Activated naive CD8-positive, alpha-beta T cell treated with anti-CD3 and anti-CD28 coated beads, Interleukin-2, amount 10 ng/mL, durations not matched to agents 7 days and 5 days (primary cell): ENCODE results near the gene DMTF1. TPM values are rescaled to one million over a fixed set of nuclear protein-coding genes. Genes with fewer than 3 reads are reported as not detected.
"Not testable (repeated sequence)": the region's sequence is repeated elsewhere in the genome, so short reads cannot be mapped to it uniquely, and the experiment has no call there.

Experiments used
- ATAC-seq: fragments of 150-1000 bp; cut with Tn5 transposase; one replicate; pipeline ENCODE4 v1.10.0; 2021; ENCODE audit warnings: low read depth, moderate library complexity
- POLR2A ChIA-PET: fragments of 350-600 bp; sonication (Branson Sonifier 250); formaldehyde crosslinking; loops from one replicate; lab custom pipeline; 2021; ENCODE audit warnings: antibody characterized with exemption; lab: Charles Lee
- DNase-seq: peaks from one replicate; pipeline ENCODE4 v3.0.0; 2021
- H3K27ac Mint-ChIP-seq: one replicate; pipeline ENCODE4 v1.8.0; 2022; ENCODE audit warnings: mild to moderate bottlenecking, mixed read lengths
- H3K27me3 Mint-ChIP-seq: one replicate; pipeline ENCODE4 v1.8.0; 2022; ENCODE audit warnings: mild to moderate bottlenecking, moderate library complexity, mixed read lengths
- H3K36me3 Mint-ChIP-seq: one replicate; pipeline ENCODE4 v1.8.0; 2021; ENCODE audit warnings: mild to moderate bottlenecking, mixed read lengths
- H3K4me1 Mint-ChIP-seq: one replicate; pipeline ENCODE4 v1.8.0; 2021; ENCODE audit warnings: mixed read lengths
- H3K4me3 Mint-ChIP-seq: one replicate; pipeline ENCODE4 v1.8.0; 2022; ENCODE audit warnings: mild to moderate bottlenecking, moderate library complexity, mixed read lengths
- H3K9me3 Mint-ChIP-seq: one replicate; pipeline ENCODE4 v1.8.0; 2021; ENCODE audit warnings: mixed read lengths
- total RNA-seq, 2 experiments: library from RNA; stranded (reverse); gene quantifications; one replicate each; pipeline ENCODE4 v1.2.3, GENCODE V29; 2021

Gene DMTF1, protein sequence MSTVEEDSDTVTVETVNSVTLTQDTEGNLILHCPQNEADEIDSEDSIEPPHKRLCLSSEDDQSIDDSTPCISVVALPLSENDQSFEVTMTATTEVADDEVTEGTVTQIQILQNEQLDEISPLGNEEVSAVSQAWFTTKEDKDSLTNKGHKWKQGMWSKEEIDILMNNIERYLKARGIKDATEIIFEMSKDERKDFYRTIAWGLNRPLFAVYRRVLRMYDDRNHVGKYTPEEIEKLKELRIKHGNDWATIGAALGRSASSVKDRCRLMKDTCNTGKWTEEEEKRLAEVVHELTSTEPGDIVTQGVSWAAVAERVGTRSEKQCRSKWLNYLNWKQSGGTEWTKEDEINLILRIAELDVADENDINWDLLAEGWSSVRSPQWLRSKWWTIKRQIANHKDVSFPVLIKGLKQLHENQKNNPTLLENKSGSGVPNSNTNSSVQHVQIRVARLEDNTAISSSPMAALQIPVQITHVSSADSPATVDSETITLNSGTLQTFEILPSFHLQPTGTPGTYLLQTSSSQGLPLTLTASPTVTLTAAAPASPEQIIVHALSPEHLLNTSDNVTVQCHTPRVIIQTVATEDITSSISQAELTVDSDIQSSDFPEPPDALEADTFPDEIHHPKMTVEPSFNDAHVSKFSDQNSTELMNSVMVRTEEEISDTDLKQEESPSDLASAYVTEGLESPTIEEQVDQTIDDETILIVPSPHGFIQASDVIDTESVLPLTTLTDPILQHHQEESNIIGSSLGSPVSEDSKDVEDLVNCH
- 100 to 1,000 TPM; 131 to 137 TPM for total RNA-seq

DNA sequence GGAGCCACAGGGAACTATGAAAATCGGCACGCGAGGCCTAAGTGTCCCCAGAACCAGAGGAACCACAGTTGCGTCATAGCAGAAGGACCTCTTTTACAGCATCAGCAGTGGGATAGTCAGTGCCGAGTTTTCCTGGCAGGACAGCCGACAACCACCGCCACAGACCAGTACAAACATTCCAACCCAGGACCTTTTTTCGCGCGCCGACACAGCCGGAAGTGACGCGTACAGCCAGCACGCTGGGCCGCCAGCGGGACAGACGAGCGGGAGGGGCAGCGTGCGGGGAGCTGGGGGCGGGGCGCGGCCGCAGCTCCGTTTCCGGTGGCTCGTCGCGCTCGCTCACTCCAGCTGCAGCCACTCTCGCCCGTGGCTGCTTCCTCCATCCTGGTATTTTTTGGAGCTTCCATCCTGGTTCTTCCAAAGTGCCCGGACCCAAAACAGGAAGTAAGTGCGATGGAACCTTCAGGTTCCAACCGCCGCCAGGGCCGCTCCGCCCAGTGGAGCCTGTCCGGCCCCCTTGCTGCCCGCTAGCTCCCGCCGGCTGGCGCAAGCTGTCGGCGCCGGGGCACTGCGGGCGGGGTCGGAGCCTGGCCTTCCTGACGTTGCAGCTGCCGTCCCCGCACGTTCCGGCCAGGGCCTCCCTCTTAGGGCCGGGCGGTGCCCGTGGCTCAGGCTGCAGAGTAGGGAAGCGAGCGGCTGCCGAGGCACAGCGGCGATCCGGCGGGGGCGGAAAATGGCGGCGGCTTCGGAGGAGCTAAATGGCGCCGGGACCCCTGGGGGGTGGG, at the start of gene DMTF1:
TSS of gene DMTF1 (plus strand) at position 342 of the 785 bp plus-strand sequence. CDS start 12,489 bp downstream, outside the sequence.
- ATAC-seq (peak; percentile 86), DNase-seq (peak; percentile 87)
- Mint-ChIP-seq H3K27me3 (no peaks in the 10 kb centered on the region), H3K9me3 (no peaks in the 10 kb centered on the region), H3K27ac (peak within 1 kb of the TSS; percentile 92), H3K36me3 (peaks cover 16% of the 10 kb centered on the region), H3K4me3 (peak within 1 kb of the TSS; percentile 92), H3K4me1 (peaks cover 29% of the 10 kb centered on the region)
- POLR2A ChIA-PET, result interaction anchor here (0.7 to 3.8 kb wide), 14 partner anchors 8 to 1067 kb away, joined by 3 to 119 read pairs (median 4); partner anchors contain the start of genes ADAM22, CROT, ELAPOR2 and SRI

DNA sequence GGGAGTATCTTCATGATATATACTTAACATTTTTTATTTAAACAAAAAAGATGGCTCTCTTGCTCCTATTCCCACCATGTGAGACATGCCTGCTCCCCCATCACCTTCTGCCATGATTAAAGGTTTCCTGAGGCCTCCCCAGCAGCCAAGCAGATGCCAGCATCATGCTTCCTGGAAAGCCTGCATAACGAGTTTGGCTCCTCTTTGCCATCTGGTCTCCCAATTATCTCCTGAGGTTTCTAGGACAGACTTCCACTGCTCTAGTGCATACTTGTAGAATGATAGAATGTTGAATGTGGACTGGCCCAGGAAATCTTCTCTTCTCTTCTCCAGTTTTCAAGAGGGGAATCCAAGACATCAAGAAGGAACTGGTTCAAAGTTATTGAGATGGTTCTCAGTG, 46.9 kb upstream of the DMTF1 start:
- H3K27me3 Mint-ChIP-seq, result peaks cover 10% of the 10 kb centered on the region
- no peaks in the 10 kb centered on the region for H3K9me3 Mint-ChIP-seq
- H3K4me1 Mint-ChIP-seq, result no peaks in the 10 kb centered on the region
- no peaks in the 10 kb centered on the region for H3K36me3 Mint-ChIP-seq
- DNase-seq, result no peak
- ATAC-seq, result no peak
- no peak overlapping the region for H3K27ac Mint-ChIP-seq
- H3K4me3 Mint-ChIP-seq, result no peak overlapping the region
- POLR2A ChIA-PET, result no interaction called here

DNA sequence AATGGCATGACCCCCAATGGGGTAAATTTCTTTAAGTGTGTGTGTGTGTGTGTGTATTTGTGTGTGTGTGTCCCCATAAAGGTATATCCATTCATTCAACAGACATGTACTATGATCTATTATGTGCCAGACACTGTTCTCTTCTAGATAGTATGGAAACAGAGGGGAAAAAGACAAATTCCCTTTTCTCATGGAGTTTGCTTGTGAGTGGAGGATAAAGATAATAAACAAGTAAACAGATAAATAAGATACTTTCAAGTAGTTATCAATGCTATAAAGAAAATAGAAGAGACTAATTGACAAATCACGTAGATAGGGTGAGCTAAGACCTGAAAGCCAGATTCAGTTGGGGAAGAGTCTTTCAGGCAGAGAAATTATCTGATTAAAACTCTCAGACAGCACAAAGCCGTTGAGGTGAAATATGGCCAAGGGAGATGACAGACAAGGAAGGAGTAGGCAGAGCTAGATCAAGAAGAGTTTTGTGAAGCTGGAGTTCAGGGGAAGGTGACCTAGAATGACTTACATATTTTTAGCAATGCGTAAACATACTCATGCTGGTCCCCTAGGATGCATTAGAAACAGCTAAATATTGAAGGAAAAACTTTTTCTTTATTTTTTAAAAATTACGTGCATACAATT, 45.2 kb upstream of the DMTF1 start:
- Mint-ChIP-seq H3K27me3 (peaks cover 10% of the 10 kb centered on the region), H3K4me3 (no peak overlapping the region), H3K36me3 (no peaks in the 10 kb centered on the region), H3K4me1 (no peaks in the 10 kb centered on the region), H3K9me3 (no peaks in the 10 kb centered on the region), H3K27ac (no peak overlapping the region)
- no peak for ATAC-seq
- DNase-seq, result no peak
- POLR2A ChIA-PET, result no interaction called here

DNA sequence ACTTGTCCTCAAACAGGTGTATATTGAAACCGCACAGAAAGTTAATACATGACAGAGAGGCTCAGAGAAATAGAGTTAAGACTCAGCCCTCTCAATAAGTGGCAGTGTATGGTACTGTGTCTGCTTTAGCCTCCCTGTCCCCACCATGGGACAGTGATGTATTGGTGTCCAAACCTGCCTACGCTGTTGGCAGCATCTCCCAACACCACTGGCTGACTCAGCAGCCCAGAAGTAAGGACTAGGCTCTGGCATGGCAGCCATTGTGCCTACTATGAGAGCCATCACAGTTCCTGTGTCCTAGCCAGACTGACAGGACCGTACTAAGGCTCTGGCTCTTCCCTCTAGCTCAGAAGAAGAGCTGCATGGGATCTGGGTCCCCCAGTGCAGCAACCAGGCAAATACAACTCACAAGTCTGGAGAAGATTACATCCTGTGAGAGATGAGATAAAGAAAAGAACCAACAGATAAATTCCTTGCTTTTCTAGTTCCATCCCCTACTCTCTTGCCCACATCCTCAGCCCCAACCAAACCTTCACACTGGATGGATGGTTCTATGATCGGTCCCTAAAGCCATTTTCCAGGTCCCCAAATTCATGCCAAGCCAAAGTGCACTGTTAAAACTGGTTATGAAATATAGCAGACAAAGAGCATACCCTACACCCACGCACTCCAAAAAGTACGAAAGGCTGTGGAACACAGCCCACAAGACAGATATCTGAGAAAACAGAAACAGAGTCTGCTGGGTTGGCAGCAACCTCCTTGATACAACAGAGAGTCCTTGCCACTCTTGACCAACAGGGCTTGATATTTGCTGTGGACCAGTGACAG, 44.1 kb upstream of the DMTF1 start:
- no peaks in the 10 kb centered on the region for H3K4me1 Mint-ChIP-seq
- no peak overlapping the region for H3K4me3 Mint-ChIP-seq
- no peaks in the 10 kb centered on the region for H3K9me3 Mint-ChIP-seq
- POLR2A ChIA-PET, result no interaction called here
- peaks cover 10% of the 10 kb centered on the region for H3K27me3 Mint-ChIP-seq
- no peak overlapping the region for H3K27ac Mint-ChIP-seq
- no peak for DNase-seq
- no peaks in the 10 kb centered on the region for H3K36me3 Mint-ChIP-seq
- no peak for ATAC-seq

DNA sequence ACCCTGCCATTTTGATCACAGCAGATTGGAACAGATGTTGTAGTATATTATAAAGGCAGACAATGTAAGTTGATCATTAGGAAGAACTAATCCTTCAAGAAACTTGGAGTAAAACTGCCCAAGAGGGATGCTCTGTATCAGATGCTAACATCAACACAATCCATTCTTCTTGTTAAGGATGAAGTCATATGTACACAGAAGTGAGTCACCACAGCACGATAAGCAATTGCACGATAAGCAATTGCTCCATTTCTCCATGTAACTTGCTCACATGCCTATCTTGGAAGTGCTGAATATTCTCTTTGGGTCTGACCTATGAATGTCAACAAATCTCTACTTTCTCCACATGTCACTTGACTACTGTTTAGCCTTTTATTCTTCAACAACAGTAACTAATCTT, 41.5 kb upstream of the DMTF1 start:
- no peaks in the 10 kb centered on the region for H3K4me1 Mint-ChIP-seq
- POLR2A ChIA-PET, result no interaction called here
- H3K27ac Mint-ChIP-seq, result no peak overlapping the region

DNA sequence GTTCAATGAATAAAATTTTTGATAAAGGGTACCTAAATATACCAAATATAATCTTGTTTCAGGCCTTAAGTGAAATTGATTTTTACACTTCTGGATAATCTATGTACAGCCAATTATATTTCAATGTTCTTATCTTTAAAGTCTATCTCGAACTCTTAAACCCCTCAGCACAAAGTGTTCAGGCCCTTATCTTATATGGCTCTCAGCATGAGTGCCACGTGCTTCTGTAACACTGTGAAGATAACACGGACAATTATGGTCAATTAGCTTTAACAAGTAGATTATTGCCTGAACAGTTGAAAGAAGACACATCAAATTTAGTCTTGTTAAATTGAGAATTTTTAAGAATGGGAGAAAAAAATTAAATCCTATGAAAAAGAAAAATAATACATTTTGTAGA, 40.4 kb upstream of the DMTF1 start:
- H3K4me1 Mint-ChIP-seq, result no peaks in the 10 kb centered on the region
- POLR2A ChIA-PET, result no interaction called here
- H3K9me3 Mint-ChIP-seq, result peaks cover 3% of the 10 kb centered on the region
- H3K4me3 Mint-ChIP-seq, result no peak overlapping the region
- no peak for ATAC-seq
- no peaks in the 10 kb centered on the region for H3K36me3 Mint-ChIP-seq
- H3K27me3 Mint-ChIP-seq, result peaks cover 7% of the 10 kb centered on the region
- no peak overlapping the region for H3K27ac Mint-ChIP-seq
- no peak for DNase-seq

More for the DNA sequence above, 41.5 kb upstream of the DMTF1 start:
- Mint-ChIP-seq H3K4me3 (no peak overlapping the region), H3K9me3 (peaks cover 2% of the 10 kb centered on the region), H3K27me3 (peaks cover 7% of the 10 kb centered on the region), H3K36me3 (no peaks in the 10 kb centered on the region)
- ATAC-seq, result no peak
- DNase-seq, result no peak

DNA sequence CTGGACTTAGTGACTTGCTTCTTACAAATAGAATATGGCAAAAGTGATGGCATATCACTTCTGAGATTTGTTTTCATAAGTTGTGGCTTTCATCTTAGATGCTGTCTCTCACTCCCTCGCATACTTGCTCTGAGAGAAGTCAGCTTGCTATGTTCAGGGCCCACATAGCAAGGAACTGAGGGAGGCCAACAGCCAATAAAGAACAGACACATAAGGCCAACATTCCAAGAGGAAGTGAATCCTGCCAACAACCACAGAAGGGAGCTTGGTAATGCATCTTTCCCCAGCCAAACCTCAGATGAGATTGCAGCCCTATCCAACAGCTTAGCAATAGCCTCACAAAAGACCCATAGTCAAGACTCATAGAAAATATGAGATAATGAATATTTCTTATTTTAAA, 39.2 kb upstream of the DMTF1 start:
- H3K9me3 Mint-ChIP-seq, result peaks cover 3% of the 10 kb centered on the region
- POLR2A ChIA-PET, result no interaction called here
- ATAC-seq (no peak), DNase-seq (no peak)
- H3K27ac Mint-ChIP-seq, result no peak overlapping the region
- no peaks in the 10 kb centered on the region for H3K4me1 Mint-ChIP-seq
- no peak overlapping the region for H3K4me3 Mint-ChIP-seq
- no peaks in the 10 kb centered on the region for H3K36me3 Mint-ChIP-seq
- H3K27me3 Mint-ChIP-seq, result peaks cover 4% of the 10 kb centered on the region

DNA sequence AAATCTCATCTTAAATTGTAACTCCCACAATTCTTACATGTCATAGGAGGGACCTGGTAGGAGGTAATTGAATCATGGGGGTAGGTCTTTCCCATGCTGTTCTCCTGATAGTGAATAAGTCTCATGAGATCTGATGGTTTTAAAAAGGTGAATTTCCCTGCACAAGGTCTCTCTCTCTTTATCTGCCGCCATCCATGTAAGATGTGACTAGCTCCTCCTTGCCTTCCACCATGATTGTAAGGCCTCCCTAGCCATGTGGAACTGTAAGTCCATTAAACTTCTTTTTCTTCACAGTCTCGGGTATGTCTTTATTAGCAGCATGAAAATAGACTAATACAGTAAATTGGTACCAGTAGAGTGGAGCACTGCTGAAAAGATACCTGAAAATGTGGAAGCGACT, 38.3 kb upstream of the DMTF1 start:
- POLR2A ChIA-PET, H3K4me1 Mint-ChIP-seq, H3K4me3 Mint-ChIP-seq, ATAC-seq, H3K9me3 Mint-ChIP-seq, H3K27me3 Mint-ChIP-seq, H3K27ac Mint-ChIP-seq, DNase-seq, H3K36me3 Mint-ChIP-seq: not testable (repeated sequence)

DNA sequence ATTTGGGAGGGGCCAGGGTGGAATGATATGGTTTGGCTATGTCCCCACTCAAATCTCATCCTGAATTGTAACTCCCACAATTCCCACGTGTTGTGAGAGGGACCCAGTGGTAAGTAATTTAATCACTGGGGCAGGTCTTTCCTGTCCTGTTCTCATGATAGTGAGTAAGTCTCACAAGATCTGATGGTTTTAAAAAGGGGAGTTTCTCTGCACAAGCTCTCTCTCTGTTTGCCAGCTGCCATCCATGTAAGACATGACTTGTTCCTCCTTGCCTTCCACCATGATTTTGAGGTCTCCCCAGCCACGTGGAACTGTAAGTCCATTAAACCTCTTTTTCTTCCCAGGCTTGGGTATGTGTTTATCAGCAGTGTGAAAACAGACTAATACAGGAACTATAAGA, 36.5 kb upstream of the DMTF1 start:
- H3K36me3 Mint-ChIP-seq, ATAC-seq, H3K4me3 Mint-ChIP-seq, POLR2A ChIA-PET, H3K27ac Mint-ChIP-seq, DNase-seq, H3K27me3 Mint-ChIP-seq, H3K9me3 Mint-ChIP-seq, H3K4me1 Mint-ChIP-seq: not testable (repeated sequence)

DNA sequence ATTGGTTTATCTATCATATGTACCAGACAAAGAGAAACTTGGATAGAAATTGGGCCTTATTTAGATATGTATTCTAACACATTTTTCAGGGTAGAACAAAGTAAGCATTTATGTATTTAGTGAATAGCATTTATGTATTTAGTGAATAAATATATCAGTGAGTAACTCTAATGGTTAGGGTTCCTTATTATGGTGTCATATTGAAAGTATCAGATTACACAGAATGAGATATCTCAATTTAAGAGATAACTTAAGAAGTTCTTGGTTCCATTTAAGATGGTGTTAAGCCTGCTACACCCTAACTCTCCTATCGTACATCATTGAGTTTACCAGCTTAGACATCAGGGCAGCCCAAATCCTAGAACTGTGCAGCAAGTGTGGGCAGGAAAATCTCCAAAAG, 35.9 kb upstream of the DMTF1 start:
- POLR2A ChIA-PET, result no interaction called here
- Mint-ChIP-seq H3K36me3 (no peaks in the 10 kb centered on the region), H3K27me3 (no peaks in the 10 kb centered on the region), H3K4me3 (no peak overlapping the region), H3K4me1 (no peaks in the 10 kb centered on the region), H3K27ac (no peak overlapping the region), H3K9me3 (peaks cover 3% of the 10 kb centered on the region)
- ATAC-seq, result no peak
- no peak for DNase-seq

DNA sequence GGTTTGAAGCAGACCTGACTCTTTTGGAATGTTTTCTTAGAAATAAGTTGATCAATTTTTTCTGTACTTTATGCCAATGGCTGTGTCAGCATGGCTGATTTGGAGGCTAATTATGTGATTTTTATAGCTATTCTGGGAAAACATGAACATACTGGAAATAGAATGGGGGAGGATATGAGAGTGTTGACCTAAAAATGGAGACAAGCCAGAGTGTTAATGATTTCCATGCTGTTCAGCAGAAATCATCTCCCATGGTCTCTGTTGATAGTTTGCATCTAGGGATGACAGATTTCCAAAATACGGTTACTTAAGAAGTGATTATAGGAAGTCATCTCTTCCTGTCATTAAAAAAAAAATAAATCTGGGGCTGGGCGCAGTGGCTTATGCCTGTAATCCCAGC, 32.7 kb upstream of the DMTF1 start:
- Mint-ChIP-seq H3K4me3 (no peak overlapping the region), H3K36me3 (no peaks in the 10 kb centered on the region), H3K9me3 (peaks cover 1% of the 10 kb centered on the region), H3K27me3 (peaks cover 2% of the 10 kb centered on the region), H3K4me1 (no peaks in the 10 kb centered on the region), H3K27ac (no peak overlapping the region)
- DNase-seq (no peak), ATAC-seq (no peak)
- POLR2A ChIA-PET, result no interaction called here

DNA sequence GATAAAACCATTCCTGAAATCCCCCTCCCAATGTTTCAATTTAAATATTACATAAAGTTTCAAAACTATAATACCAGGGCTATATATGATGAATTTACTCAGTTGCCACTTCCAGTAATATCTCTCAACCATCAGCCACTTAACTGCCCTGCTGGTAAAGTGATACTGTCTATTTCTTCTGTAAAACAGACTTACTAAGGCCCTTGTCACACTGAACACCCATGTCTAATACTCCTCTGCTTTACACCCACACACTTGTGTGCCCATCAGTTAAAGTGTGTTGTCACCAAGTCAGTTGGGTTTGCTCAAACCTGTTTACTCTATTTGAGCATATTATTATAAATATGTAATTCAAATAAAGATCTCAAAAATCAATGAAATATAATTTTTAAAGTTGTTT, 29.1 kb upstream of the DMTF1 start:
- ATAC-seq (no peak), DNase-seq (no peak)
- POLR2A ChIA-PET, result no interaction called here
- Mint-ChIP-seq H3K4me1 (no peaks in the 10 kb centered on the region), H3K36me3 (no peaks in the 10 kb centered on the region), H3K9me3 (no peaks in the 10 kb centered on the region), H3K4me3 (no peak overlapping the region), H3K27me3 (peaks cover 4% of the 10 kb centered on the region), H3K27ac (no peak overlapping the region)
